Neural cell (in vitro differentiated cells): ENCODE data around the gene MAML2. TPM values are rescaled to one million over a fixed set of nuclear protein-coding genes. Genes with fewer than 3 reads are reported as not detected.

Experiments used
- H2AFZ ChIP-seq: fragments of 200-600, 300-800 bp; sonication (generic), shearing (Covaris generic); 2 replicates; pipeline ENCODE4 v1.6.0; 2014; ENCODE audit warnings: low read depth, mild to moderate bottlenecking, antibody characterized with exemption, low read length, moderate library complexity
- H3F3A ChIP-seq: fragments of 200-600 bp; shearing (Covaris generic); 2 replicates; pipeline ENCODE4 v1.6.1; 2016; ENCODE audit warnings: mild to moderate bottlenecking, moderate library complexity, mixed read lengths, antibody characterized with exemption, low read length; ENCODE audit not compliant: insufficient read depth, poor library complexity, severe bottlenecking
- H3K27ac ChIP-seq: fragments of 200-600, 300-800 bp; sonication (generic), shearing (Covaris generic); 2 replicates; pipeline ENCODE4 v1.5.1; 2014; ENCODE audit warnings: mild to moderate bottlenecking, low read length, moderate library complexity
- H3K27me3 ChIP-seq: fragments of 300-800, 200-600 bp; sonication (generic), shearing (Covaris generic); 2 replicates; pipeline ENCODE4 v1.6.0; 2014; ENCODE audit warnings: mild to moderate bottlenecking, low read depth, low read length, moderate library complexity; ENCODE audit not compliant: insufficient read depth
- H3K36me3 ChIP-seq: fragments of 300-800, 200-600 bp; sonication (generic), shearing (Covaris generic); 2 replicates; pipeline ENCODE4 v1.5.1; 2014; ENCODE audit warnings: mild to moderate bottlenecking, antibody characterized with exemption, low read length, moderate library complexity; ENCODE audit not compliant: insufficient read depth
- H3K4me2 ChIP-seq: fragments of 300-800, 200-600 bp; sonication (generic), shearing (Covaris generic); 2 replicates; pipeline ENCODE4 v1.6.0; 2014; ENCODE audit warnings: mild to moderate bottlenecking, low read length
- H3K4me3 ChIP-seq: fragments of 300-800, 200-600 bp; sonication (generic), shearing (Covaris generic); 2 replicates; pipeline ENCODE4 v1.5.1; 2014; ENCODE audit warnings: mild to moderate bottlenecking, low read length, moderate library complexity
- H3K79me2 ChIP-seq: fragments of 200-600 bp; shearing (Covaris generic); replicated peaks from 2 replicates; pipeline ENCODE4 v1.6.0; 2014; ENCODE audit warnings: mild to moderate bottlenecking, low read length, moderate library complexity; ENCODE audit not compliant: insufficient read depth
- H3K9ac ChIP-seq: fragments of 300-800, 200-600 bp; sonication (generic), shearing (Covaris generic); 2 replicates; pipeline ENCODE4 v1.6.1; 2016; ENCODE audit warnings: mild to moderate bottlenecking, low read length, mixed read lengths
- H3K9me2 ChIP-seq: fragments of 200-600 bp; shearing (Covaris generic); 2 replicates; pipeline ENCODE4 v1.6.1; 2016; ENCODE audit warnings: mild to moderate bottlenecking, low read length, mixed read lengths; ENCODE audit not compliant: insufficient read depth
- H3K9me3 ChIP-seq: fragments of 200-600, 300-800 bp; sonication (generic), shearing (Covaris generic); 2 replicates; pipeline ENCODE4 v1.6.1; 2016; ENCODE audit warnings: mild to moderate bottlenecking, mixed run types, low read length, moderate library complexity, mixed read lengths
- H4K20me1 ChIP-seq: fragments of 200-600 bp; shearing (Covaris generic); 2 replicates; pipeline ENCODE4 v1.6.1; 2016; ENCODE audit warnings: mild to moderate bottlenecking, mixed run types; ENCODE audit not compliant: insufficient read depth
- EP300 ChIP-seq: fragments of 450-650 bp; conservative IDR thresholded peaks from 2 replicates; pipeline ENCODE4 v1.6.1; 2014; ENCODE audit warnings: antibody characterized with exemption, mild to moderate bottlenecking, moderate library complexity; ENCODE audit not compliant: poor library complexity, severe bottlenecking
- EZH2 ChIP-seq: fragments of 200-600, 300-800 bp; shearing (Covaris generic), sonication (generic); IDR thresholded peaks from 2 replicates; pipeline ENCODE4 v1.6.1; 2014; ENCODE audit warnings: antibody characterized with exemption, low read length, borderline replicate concordance, mild to moderate bottlenecking; ENCODE audit not compliant: insufficient read depth, poor library complexity, severe bottlenecking
- MXI1 ChIP-seq: fragments of 450-650 bp; conservative IDR thresholded peaks from 2 replicates; pipeline ENCODE4 v1.6.1; 2014; ENCODE audit warnings: antibody characterized with exemption, mild to moderate bottlenecking; ENCODE audit not compliant: poor library complexity, severe bottlenecking
- POLR2AphosphoS5 ChIP-seq: IDR thresholded peaks from 2 replicates; pipeline ENCODE4 v1.6.1; 2012
- RAD21 ChIP-seq: fragments of 450-650 bp; conservative IDR thresholded peaks from 2 replicates; pipeline ENCODE4 v1.6.1; 2014; ENCODE audit warnings: antibody characterized with exemption, mild to moderate bottlenecking, moderate library complexity
- SMC3 ChIP-seq: fragments of 450-650 bp; conservative IDR thresholded peaks from 2 replicates; pipeline ENCODE4 v1.6.1; 2014; ENCODE audit warnings: antibody characterized with exemption, mild to moderate bottlenecking, moderate library complexity; ENCODE audit not compliant: poor library complexity
- TAF1 ChIP-seq: IDR thresholded peaks from 2 replicates; pipeline ENCODE4 v1.6.1; 2012; ENCODE audit warnings: low read depth
- polyA plus RNA-seq: library from polyadenylated mRNA; depleted of rRNA; stranded (reverse); fragments of >200 nt; gene quantifications from 2 replicates; pipeline ENCODE4 v1.2.3, GENCODE V29; 2014
- TF ChIP-seq, protein P1 (sequence below): IDR thresholded peaks from 2 replicates; pipeline ENCODE4 v1.6.1; 2012; ENCODE audit warnings: borderline replicate concordance
- TF ChIP-seq, protein P2 (sequence below): fragments of 450-650 bp; IDR thresholded peaks from 2 replicates; pipeline ENCODE4 v1.5.1; 2014; ENCODE audit warnings: antibody characterized with exemption, mild to moderate bottlenecking, moderate library complexity; ENCODE audit not compliant: poor library complexity, severe bottlenecking

The MAML2 gene
- polyA plus RNA-seq, 1 donor from 2014 or later, result 3.6 TPM

DNA sequence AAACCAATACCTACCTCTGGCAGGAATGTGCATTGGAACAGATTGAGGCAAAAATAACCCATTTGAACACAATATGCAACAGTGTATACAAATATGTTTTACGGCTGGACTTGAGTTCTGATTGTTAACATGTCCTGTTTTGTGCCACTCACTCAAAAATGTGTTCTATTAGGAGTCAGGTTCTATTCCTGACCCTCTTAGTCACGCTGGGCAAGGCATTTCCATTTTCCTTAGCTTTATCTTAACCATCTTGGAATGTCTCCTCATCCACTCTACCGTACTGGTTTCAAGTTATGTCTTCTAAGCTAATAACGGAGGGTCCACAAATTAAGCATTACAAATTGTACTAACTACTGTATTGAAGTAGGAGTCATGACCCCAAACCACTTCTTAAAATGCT, 78.6 kb downstream of the MAML2 start:
- Histone ChIP-seq H3K4me3 (no peak overlapping the region), H3K9me2 (no peaks in the 10 kb centered on the region), H2AFZ (no peak overlapping the region), H3F3A (no peaks in the 10 kb centered on the region), H3K27ac (no peak overlapping the region), H4K20me1 (no peaks in the 10 kb centered on the region), H3K36me3 (no peaks in the 10 kb centered on the region), H3K27me3 (no peaks in the 10 kb centered on the region), H3K9me3 (no peaks in the 10 kb centered on the region), H3K4me2 (no peak overlapping the region), H3K9ac (no peak overlapping the region), H3K79me2 (no peaks in the 10 kb centered on the region)
- no peak for TF ChIP-seq SMC3
- TF ChIP-seq, protein P1, sequence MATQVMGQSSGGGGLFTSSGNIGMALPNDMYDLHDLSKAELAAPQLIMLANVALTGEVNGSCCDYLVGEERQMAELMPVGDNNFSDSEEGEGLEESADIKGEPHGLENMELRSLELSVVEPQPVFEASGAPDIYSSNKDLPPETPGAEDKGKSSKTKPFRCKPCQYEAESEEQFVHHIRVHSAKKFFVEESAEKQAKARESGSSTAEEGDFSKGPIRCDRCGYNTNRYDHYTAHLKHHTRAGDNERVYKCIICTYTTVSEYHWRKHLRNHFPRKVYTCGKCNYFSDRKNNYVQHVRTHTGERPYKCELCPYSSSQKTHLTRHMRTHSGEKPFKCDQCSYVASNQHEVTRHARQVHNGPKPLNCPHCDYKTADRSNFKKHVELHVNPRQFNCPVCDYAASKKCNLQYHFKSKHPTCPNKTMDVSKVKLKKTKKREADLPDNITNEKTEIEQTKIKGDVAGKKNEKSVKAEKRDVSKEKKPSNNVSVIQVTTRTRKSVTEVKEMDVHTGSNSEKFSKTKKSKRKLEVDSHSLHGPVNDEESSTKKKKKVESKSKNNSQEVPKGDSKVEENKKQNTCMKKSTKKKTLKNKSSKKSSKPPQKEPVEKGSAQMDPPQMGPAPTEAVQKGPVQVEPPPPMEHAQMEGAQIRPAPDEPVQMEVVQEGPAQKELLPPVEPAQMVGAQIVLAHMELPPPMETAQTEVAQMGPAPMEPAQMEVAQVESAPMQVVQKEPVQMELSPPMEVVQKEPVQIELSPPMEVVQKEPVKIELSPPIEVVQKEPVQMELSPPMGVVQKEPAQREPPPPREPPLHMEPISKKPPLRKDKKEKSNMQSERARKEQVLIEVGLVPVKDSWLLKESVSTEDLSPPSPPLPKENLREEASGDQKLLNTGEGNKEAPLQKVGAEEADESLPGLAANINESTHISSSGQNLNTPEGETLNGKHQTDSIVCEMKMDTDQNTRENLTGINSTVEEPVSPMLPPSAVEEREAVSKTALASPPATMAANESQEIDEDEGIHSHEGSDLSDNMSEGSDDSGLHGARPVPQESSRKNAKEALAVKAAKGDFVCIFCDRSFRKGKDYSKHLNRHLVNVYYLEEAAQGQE, result no peak
- TF ChIP-seq RAD21, result no peak
- no peak for TF ChIP-seq TAF1
- no peak for TF ChIP-seq EZH2
- TF ChIP-seq, protein P2, sequence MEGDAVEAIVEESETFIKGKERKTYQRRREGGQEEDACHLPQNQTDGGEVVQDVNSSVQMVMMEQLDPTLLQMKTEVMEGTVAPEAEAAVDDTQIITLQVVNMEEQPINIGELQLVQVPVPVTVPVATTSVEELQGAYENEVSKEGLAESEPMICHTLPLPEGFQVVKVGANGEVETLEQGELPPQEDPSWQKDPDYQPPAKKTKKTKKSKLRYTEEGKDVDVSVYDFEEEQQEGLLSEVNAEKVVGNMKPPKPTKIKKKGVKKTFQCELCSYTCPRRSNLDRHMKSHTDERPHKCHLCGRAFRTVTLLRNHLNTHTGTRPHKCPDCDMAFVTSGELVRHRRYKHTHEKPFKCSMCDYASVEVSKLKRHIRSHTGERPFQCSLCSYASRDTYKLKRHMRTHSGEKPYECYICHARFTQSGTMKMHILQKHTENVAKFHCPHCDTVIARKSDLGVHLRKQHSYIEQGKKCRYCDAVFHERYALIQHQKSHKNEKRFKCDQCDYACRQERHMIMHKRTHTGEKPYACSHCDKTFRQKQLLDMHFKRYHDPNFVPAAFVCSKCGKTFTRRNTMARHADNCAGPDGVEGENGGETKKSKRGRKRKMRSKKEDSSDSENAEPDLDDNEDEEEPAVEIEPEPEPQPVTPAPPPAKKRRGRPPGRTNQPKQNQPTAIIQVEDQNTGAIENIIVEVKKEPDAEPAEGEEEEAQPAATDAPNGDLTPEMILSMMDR, result no peak
- TF ChIP-seq MXI1, result no peak
- TF ChIP-seq EP300, result no peak
- no peak for TF ChIP-seq POLR2AphosphoS5

DNA sequence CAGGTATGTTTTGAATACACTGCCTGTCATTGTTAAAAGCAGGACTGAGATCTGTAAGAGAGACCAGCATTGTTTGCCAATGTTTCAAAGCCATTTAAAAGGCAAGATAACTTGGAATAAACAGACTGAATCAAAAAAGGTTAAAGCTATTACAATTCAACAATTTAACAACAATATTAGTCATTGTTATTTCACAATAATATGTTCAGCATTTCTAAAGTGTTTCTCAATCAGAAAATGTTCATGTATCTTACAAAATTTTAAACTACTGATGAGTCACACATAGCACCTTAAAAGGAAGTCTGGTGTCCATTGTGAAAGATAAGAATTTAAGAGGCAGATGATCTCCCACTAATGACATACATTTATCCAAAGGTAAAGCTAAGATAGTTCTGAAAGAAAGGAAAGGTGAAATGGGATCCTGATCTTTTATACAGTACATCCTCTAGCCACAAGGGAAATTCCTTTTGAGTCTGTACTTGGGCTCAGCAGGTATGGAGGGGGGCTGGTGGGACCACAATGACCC, 79.7 kb downstream of the MAML2 start:
- Histone ChIP-seq H2AFZ (no peak overlapping the region), H3K79me2 (no peaks in the 10 kb centered on the region)
- no peak for TF ChIP-seq EP300
- TF ChIP-seq MXI1, result no peak
- no peak for TF ChIP-seq TAF1
- TF ChIP-seq EZH2, result no peak
- TF ChIP-seq RAD21, result no peak
- TF ChIP-seq, protein P1, result no peak
- no peak for TF ChIP-seq SMC3
- no peak for TF ChIP-seq POLR2AphosphoS5
- TF ChIP-seq, protein P2, result no peak

More for the DNA sequence above, 79.7 kb downstream of the MAML2 start:
- Histone ChIP-seq H3K4me3 (no peak overlapping the region), H3K9me2 (no peaks in the 10 kb centered on the region), H3F3A (no peaks in the 10 kb centered on the region), H3K36me3 (no peaks in the 10 kb centered on the region), H3K4me2 (no peak overlapping the region), H4K20me1 (no peaks in the 10 kb centered on the region), H3K9ac (no peak overlapping the region), H3K27ac (no peak overlapping the region), H3K9me3 (no peaks in the 10 kb centered on the region), H3K27me3 (no peaks in the 10 kb centered on the region)
